Activated CD8-positive, alpha-beta memory T cell treated with anti-CD3 and anti-CD28 coated beads, Interleukin-2, amount 50 U/mL, for 1 hour (primary cell): ENCODE data around the gene FREM3.
"Not testable (repeated sequence)": the region's sequence is repeated elsewhere in the genome, so short reads cannot be mapped to it uniquely, and the experiment has no call there.

ENCODE experiments used
- DNase-seq: peaks from one replicate; pipeline ENCODE4 v3.0.0-alpha.2; 2020; ENCODE audit errors: extremely low read depth

FREM3 gene

GRCh38 chr4:143581331-143581946, 119.0 kb downstream of the FREM3 start:
- DNase-seq, result no peak

- DNase-seq, result no peak
These were observed 125.1 kb downstream of the FREM3 start for GRCh38 chr4:143575331-143575730.

- no peak for DNase-seq
These were observed 136.0 kb downstream of the FREM3 start for GRCh38 chr4:143564472-143564871.

GRCh38 chr4:143559757-143560147, 140.7 kb downstream of the FREM3 start:
- DNase-seq, result no peak

GRCh38 chr4:143558823-143559756, 141.4 kb downstream of the FREM3 start:
- DNase-seq, result peak; percentile 24

GRCh38 chr4:143558286-143558685, 142.2 kb downstream of the FREM3 start:
- no peak for DNase-seq

- no peak for DNase-seq
These were observed 144.8 kb downstream of the FREM3 start for GRCh38 chr4:143555676-143556075.

- no peak for DNase-seq
These were observed 145.5 kb downstream of the FREM3 start for GRCh38 chr4:143554728-143555597.

- no peak for DNase-seq
These were observed 150.5 kb downstream of the FREM3 start for GRCh38 chr4:143549928-143550327.

- DNase-seq, result no peak
These were observed 160.8 kb downstream of the FREM3 start for GRCh38 chr4:143539670-143540023.

GRCh38 chr4:143538979-143539669, 161.4 kb downstream of the FREM3 start:
- no peak for DNase-seq

- DNase-seq, result no peak
These were observed 168.5 kb downstream of the FREM3 start for GRCh38 chr4:143531788-143532491.

- DNase-seq, result no peak
These were observed 169.1 kb downstream of the FREM3 start for GRCh38 chr4:143531380-143531779.

- not testable (repeated sequence) for DNase-seq
These were observed 172.4 kb downstream of the FREM3 start for GRCh38 chr4:143528046-143528445.
